Activated T-cell treated with anti-CD3 and anti-CD28 coated beads for 4 hours (primary cell): ENCODE results near the gene NPLOC4.
A peak's percentile ranks its signal among the peaks of the same experiment; 100 is the strongest.

Source experiments
- DNase-seq: peaks from one replicate; pipeline ENCODE4 v3.0.0-alpha.2; 2020

Gene NPLOC4

GRCh38 chr17:81515530-81516041 lies 121.3 kb downstream of the NPLOC4 start:
- DNase-seq, result no peak

- peak; percentile 60 for DNase-seq
Measured at GRCh38 chr17:81514739-81515529, 122.0 kb downstream of the NPLOC4 start.

- DNase-seq, result no peak
Measured at GRCh38 chr17:81514489-81514738, 122.5 kb downstream of the NPLOC4 start.

- no peak for DNase-seq
Measured at GRCh38 chr17:81513753-81514488, 123.0 kb downstream of the NPLOC4 start.

GRCh38 chr17:81513372-81513752 lies 123.5 kb downstream of the NPLOC4 start:
- peak; percentile 48 for DNase-seq

GRCh38 chr17:81512562-81513371 lies 124.1 kb downstream of the NPLOC4 start, which contains the start of gene ACTG1:
ACTG1 (minus strand) TSS chr17:81512799; CDS start chr17:81512354, 445 bp downstream.
- peak; percentile 83 for DNase-seq

- DNase-seq, result no peak
Measured at GRCh38 chr17:81511804-81512561, 124.9 kb downstream of the NPLOC4 start.

- no peak for DNase-seq
Measured at GRCh38 chr17:81511554-81511803, 125.4 kb downstream of the NPLOC4 start.

GRCh38 chr17:81510785-81511553 lies 125.9 kb downstream of the NPLOC4 start:
- DNase-seq, result no peak

GRCh38 chr17:81509972-81510784 lies 126.7 kb downstream of the NPLOC4 start:
- no peak for DNase-seq

- DNase-seq, result no peak
Measured at GRCh38 chr17:81509207-81509971, 127.5 kb downstream of the NPLOC4 start.

GRCh38 chr17:81508639-81509206 lies 128.2 kb downstream of the NPLOC4 start:
- no peak for DNase-seq
